GM12874 (cell line): ENCODE results near the gene CCDC87.

ENCODE experiments used
- CTCF ChIP-seq: IDR thresholded peaks from 2 replicates; pipeline ENCODE4 v1.5.1; 2011; ENCODE audit warnings: low read depth, mild to moderate bottlenecking, control low read depth, low read length, moderate library complexity; ENCODE audit not compliant: insufficient read depth

CCDC87 gene

DNA sequence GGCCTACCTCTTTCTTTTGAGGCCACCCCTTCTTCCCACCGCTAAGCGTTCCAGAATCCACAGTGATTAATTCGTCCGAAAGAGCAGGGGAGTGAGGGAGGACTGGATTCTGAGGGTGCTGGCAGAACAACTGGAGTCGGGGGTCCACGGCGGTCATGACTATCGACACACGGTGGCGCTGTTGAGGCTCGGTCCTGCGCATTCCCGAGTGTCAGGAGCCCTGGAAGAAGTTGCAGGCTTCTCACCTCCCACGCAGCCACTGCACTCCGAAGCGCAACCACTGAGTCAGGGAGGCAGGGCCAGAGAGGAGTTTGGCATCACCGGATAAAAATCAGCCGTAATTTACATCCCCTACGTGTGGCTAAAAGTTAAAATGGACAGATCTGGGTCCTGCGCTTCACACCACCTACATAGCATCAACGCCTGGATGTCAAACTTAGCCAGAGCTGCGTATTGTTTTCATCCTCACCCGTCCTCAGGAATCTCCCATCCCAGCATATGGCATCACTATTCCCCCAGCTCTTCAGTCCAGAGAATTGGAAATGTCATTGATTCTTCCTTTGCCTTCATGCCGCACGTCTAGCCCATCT, 13.8 kb downstream of the CCDC87 start:
- peak; percentile 82 for TF ChIP-seq CTCF

DNA sequence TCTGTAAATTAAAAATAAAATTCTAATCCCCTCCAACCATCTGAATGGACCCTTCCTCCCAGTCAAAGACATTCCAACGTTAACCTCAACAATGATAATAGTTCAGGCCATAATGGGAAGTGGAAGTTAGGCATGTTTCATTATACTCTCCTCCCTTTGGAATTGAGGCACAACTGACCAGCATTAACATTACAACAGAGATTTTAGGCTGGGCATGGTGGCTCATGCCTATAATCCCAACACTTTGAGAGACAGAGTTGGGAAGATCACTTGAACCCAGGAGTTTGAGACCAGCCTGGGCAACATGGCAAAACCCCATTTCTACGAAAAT, 22.0 kb downstream of the CCDC87 start:
- no peak for TF ChIP-seq CTCF

- TF ChIP-seq CTCF: no peak
These were observed 22.6 kb downstream of the CCDC87 start for GRCh38 chr11:66570079-66570849.

- no peak for TF ChIP-seq CTCF
These were observed 23.8 kb downstream of the CCDC87 start for GRCh38 chr11:66569076-66569475.

DNA sequence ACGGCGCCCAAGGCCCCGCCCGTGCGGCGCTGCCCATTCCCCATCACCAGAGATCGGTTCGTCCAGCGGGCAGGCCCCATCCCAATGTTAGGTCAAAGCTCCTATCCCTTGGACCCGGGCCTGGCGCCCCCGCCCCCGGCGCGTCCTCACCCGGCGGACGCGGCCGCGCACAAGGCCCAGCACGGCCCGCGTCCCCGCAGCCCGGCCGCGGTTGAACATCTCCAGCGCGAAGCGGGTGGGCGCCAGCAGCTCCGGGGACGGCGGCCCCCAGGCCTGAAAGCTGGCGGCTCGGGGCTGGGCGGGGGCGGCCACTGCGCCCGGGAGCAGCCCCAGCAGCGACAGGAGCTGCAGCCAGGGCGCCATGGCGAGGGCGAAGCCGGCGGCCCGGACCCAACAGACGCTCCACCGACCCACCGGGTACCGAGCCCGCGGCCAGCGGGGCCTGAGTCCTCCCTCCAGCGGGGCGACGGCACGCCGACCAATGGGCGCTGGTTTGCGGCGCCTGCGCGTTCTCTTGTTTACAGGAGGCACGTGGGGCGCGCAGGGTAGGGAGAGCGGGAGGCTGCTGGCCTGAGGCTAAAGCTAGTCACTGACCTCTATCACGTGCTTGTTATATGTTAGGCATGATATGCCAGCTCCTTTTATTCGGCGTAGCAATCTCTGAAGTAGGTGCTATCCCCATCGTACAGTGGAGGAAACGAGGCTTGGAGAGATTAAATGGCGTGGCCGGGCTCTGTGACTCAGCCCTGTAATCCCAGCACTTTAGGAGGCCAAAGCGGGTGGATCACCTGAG, 24.5 kb downstream of the CCDC87 start, which contains the start of gene CTSF:
CTSF (minus strand) TSS at position 483 of the 793 bp plus-strand sequence; CDS start at position 363, 120 bp downstream.
- no peak for TF ChIP-seq CTCF

GRCh38 chr11:66567787-66568123, 25.1 kb downstream of the CCDC87 start:
- no peak for TF ChIP-seq CTCF

GRCh38 chr11:66566221-66566620, 26.6 kb downstream of the CCDC87 start:
- TF ChIP-seq CTCF: no peak
